GM23338 (cell line): ENCODE measurements around the gene ARHGEF17. TPM values are rescaled to one million over a fixed set of nuclear protein-coding genes. Genes with fewer than 3 reads are reported as not detected.

Experiments used
- ATAC-seq: fragments of 200-7000 bp; cut with Tn5 transposase; 3 replicates; pipeline ENCODE4 v1.9.1; 2020
- DNase-seq: peaks from one replicate; pipeline ENCODE4 v3.0.0-alpha.2; 2015; ENCODE audit warnings: low spot score
- H2AFZ ChIP-seq: fragments of 200-600 bp; sonication (generic); 2 replicates; pipeline ENCODE4 v1.8.0; 2016; ENCODE audit warnings: antibody characterized with exemption, mild to moderate bottlenecking, moderate library complexity
- H3F3A ChIP-seq: fragments of 200-600 bp; sonication (generic); replicated peaks from 2 replicates; pipeline ENCODE4 v1.8.0; 2017; ENCODE audit warnings: antibody characterized with exemption, mixed run types, low read depth
- H3K27ac ChIP-seq: fragments of 200-600 bp; sonication (generic); 2 replicates; pipeline ENCODE4 v1.6.1; 2016; ENCODE audit warnings: low read depth
- H3K27me3 ChIP-seq: fragments of 200-600 bp; sonication (generic); 2 replicates; pipeline ENCODE4 v1.8.0; 2016; ENCODE audit warnings: mild to moderate bottlenecking, mixed run types, moderate library complexity; ENCODE audit not compliant: insufficient read depth
- H3K36me3 ChIP-seq: fragments of 200-600 bp; sonication (generic); 2 replicates; pipeline ENCODE4 v1.8.0; 2016; ENCODE audit warnings: mild to moderate bottlenecking; ENCODE audit not compliant: insufficient read depth
- H3K4me1 ChIP-seq: fragments of 200-600 bp; sonication (generic); 2 replicates; pipeline ENCODE4 v1.8.0; 2016; ENCODE audit warnings: mild to moderate bottlenecking, moderate library complexity; ENCODE audit not compliant: insufficient read depth
- H3K4me2 ChIP-seq: fragments of 200-600 bp; sonication (generic); 2 replicates; pipeline ENCODE4 v1.7.1; 2017; ENCODE audit warnings: mixed run types
- H3K4me3 ChIP-seq: fragments of 200-600 bp; sonication (generic); 2 replicates; pipeline ENCODE4 v1.6.1; 2016; ENCODE audit warnings: mixed run types
- H3K79me2 ChIP-seq: fragments of 200-600 bp; sonication (generic); replicated peaks from 2 replicates; pipeline ENCODE4 v1.8.0; 2017; ENCODE audit warnings: mild to moderate bottlenecking; ENCODE audit not compliant: insufficient read depth
- H3K9me2 ChIP-seq: fragments of 200-600 bp; sonication (generic); 2 replicates; pipeline ENCODE4 v1.8.0; 2017; ENCODE audit not compliant: insufficient read depth
- H4K20me1 ChIP-seq: fragments of 200-600 bp; sonication (generic); replicated peaks from 2 replicates; pipeline ENCODE4 v1.8.0; 2017; ENCODE audit warnings: mild to moderate bottlenecking; ENCODE audit not compliant: insufficient read depth
- H3K27ac Mint-ChIP-seq: 2 replicates; pipeline ENCODE4 v1.8.0; 2020; ENCODE audit warnings: inconsistent platforms, mild to moderate bottlenecking, moderate library complexity, mixed read lengths
- H3K27me3 Mint-ChIP-seq: 3 replicates; pipeline ENCODE4 v1.8.0; 2022; ENCODE audit warnings: low read depth, mild to moderate bottlenecking, moderate library complexity, mixed read lengths, inconsistent platforms; ENCODE audit not compliant: insufficient read depth, poor library complexity
- H3K36me3 Mint-ChIP-seq: 3 replicates; pipeline ENCODE4 v1.8.0; 2021; ENCODE audit warnings: low read depth, mild to moderate bottlenecking, inconsistent platforms, moderate library complexity, mixed read lengths
- H3K4me1 Mint-ChIP-seq: 3 replicates; pipeline ENCODE4 v1.8.0; 2020; ENCODE audit warnings: mild to moderate bottlenecking, inconsistent platforms, mixed read lengths
- H3K4me3 Mint-ChIP-seq: 3 replicates; pipeline ENCODE4 v1.8.0; 2021; ENCODE audit warnings: moderate library complexity, mild to moderate bottlenecking, inconsistent platforms, mixed read lengths
- H3K9me3 Mint-ChIP-seq: 3 replicates; pipeline ENCODE4 v1.8.0; 2020; ENCODE audit warnings: moderate library complexity, mild to moderate bottlenecking, inconsistent platforms, mixed read lengths
- CREB1 ChIP-seq: fragments of 250-450 bp; sonication (Bioruptor Pico); IDR thresholded peaks from 2 replicates; pipeline ENCODE4 v1.5.0; 2020; ENCODE audit warnings: low read depth, mild to moderate bottlenecking, moderate library complexity
- CTCF ChIP-seq, 2 experiments: fragments of 200-600 bp in 1 of 2; sonication (generic) in 1 of 2; conservative IDR thresholded peaks; 2 replicates each; pipeline versions ENCODE4 v1.5.1 to v1.6.1; 2016 to 2017; ENCODE audit warnings: antibody characterized with exemption in 2 of 2, low read depth in 2 of 2, mild to moderate bottlenecking in 2 of 2, moderate library complexity in 1 of 2
- EZH2phosphoT487 ChIP-seq: fragments of 200-600 bp; sonication (generic); IDR thresholded peaks from one replicate; pipeline ENCODE4 v1.8.1; 2018; ENCODE audit warnings: antibody characterized with exemption; ENCODE audit not compliant: unreplicated experiment
- JUNB ChIP-seq: IDR thresholded peaks from one replicate; pipeline ENCODE4 v1.6.1; 2016; ENCODE audit warnings: antibody characterized with exemption; ENCODE audit not compliant: unreplicated experiment
- NANOG ChIP-seq: IDR thresholded peaks from 2 replicates; pipeline ENCODE4 v1.6.1; 2016; ENCODE audit warnings: antibody characterized with exemption, borderline replicate concordance
- POLR2AphosphoS5 ChIP-seq: IDR thresholded peaks from 2 replicates; pipeline ENCODE4 v1.6.1; 2016; ENCODE audit warnings: antibody characterized with exemption, low read depth
- REST ChIP-seq: IDR thresholded peaks from one replicate; pipeline ENCODE4 v1.6.1; 2018; ENCODE audit warnings: antibody characterized with exemption; ENCODE audit not compliant: unreplicated experiment
- STAT1 ChIP-seq: IDR thresholded peaks from one replicate; pipeline ENCODE4 v1.6.1; 2016; ENCODE audit warnings: antibody characterized with exemption; ENCODE audit not compliant: unreplicated experiment
- ZNF114 ChIP-seq: fragments of 250-450 bp; sonication (Bioruptor Pico); IDR thresholded peaks from 2 replicates; pipeline ENCODE4 v1.5.0; 2020; ENCODE audit warnings: mild to moderate bottlenecking, moderate library complexity
- ZNF331 ChIP-seq: fragments of 250-450 bp; sonication (Bioruptor Pico); IDR thresholded peaks from 2 replicates; pipeline ENCODE4 v1.5.0; 2020; ENCODE audit warnings: low read depth, mild to moderate bottlenecking, moderate library complexity
- polyA plus RNA-seq: library from polyadenylated mRNA; unstranded; fragments of >200 nt; fragmentation: Nextera tagmentation; extraction: Ambion mirVana; gene quantifications from 2 replicates; pipeline ENCODE4 v1.2.1, GENCODE V29; 2016
- total RNA-seq: library from RNA; depleted of rRNA; stranded (reverse); fragments of >200 nt; shearing (Covaris generic); gene quantifications from 2 replicates; pipeline ENCODE4 v1.2.3, GENCODE V29; 2014

ARHGEF17 gene
- total and polyA plus RNA-seq, 2 experiments from 2014 or later = 2.9 to 15.0 TPM

GRCh38 chr11:73345481-73346160 lies 37.5 kb downstream of the ARHGEF17 start:
- Histone ChIP-seq H3K4me1 (peaks cover 6% of the 10 kb centered on the region; the same call in 1 of the 2 replicates), H2AFZ (no peak overlapping the region), H3F3A (no peaks in the 10 kb centered on the region; the same call in 1 of the 2 replicates), H3K79me2 (no peaks in the 10 kb centered on the region), H3K36me3 (no peaks in the 10 kb centered on the region), H4K20me1 (peaks cover 11% of the 10 kb centered on the region), H3K27ac (no peak overlapping the region), H3K9me2 (no peaks in the 10 kb centered on the region), H3K27me3 (peaks cover 27% of the 10 kb centered on the region), H3K4me2 (no peak overlapping the region), H3K4me3 (no peak overlapping the region)
- Mint-ChIP-seq H3K4me3 (no peak overlapping the region), H3K4me1 (peaks cover 15% of the 10 kb centered on the region), H3K9me3 (no peaks in the 10 kb centered on the region), H3K27ac (no peak overlapping the region), H3K27me3 (peaks cover 34% of the 10 kb centered on the region), H3K36me3 (no peaks in the 10 kb centered on the region; the same call in 2 of the 3 replicates)
- ATAC-seq (no peak), DNase-seq (no peak)
- TF ChIP-seq POLR2AphosphoS5 = no peak
- no peak for TF ChIP-seq JUNB
- TF ChIP-seq NANOG = no peak
- TF ChIP-seq STAT1 = no peak
- no peak for TF ChIP-seq CTCF (conservative IDR thresholded peaks at IDR 0.05; ENCODE audit: low read depth in 2 of 2)
- no peak for TF ChIP-seq EZH2phosphoT487
- TF ChIP-seq ZNF331 (CRISPR knock-in tag) = no peak
- TF ChIP-seq REST = no peak

GRCh38 chr11:73346186-73346935 lies 38.3 kb downstream of the ARHGEF17 start:
- ATAC-seq (no peak), DNase-seq (no peak)
- Histone ChIP-seq H3K79me2 (no peaks in the 10 kb centered on the region), H2AFZ (no peak overlapping the region), H3K27ac (no peak overlapping the region), H3K4me1 (peaks cover 6% of the 10 kb centered on the region; the same call in 1 of the 2 replicates), H3K4me2 (no peak overlapping the region), H3K27me3 (peaks cover 20% of the 10 kb centered on the region), H4K20me1 (peaks cover 12% of the 10 kb centered on the region), H3K4me3 (no peak overlapping the region), H3F3A (no peaks in the 10 kb centered on the region; the same call in 1 of the 2 replicates), H3K9me2 (no peaks in the 10 kb centered on the region), H3K36me3 (no peaks in the 10 kb centered on the region)
- Mint-ChIP-seq H3K27me3 (peaks cover 31% of the 10 kb centered on the region), H3K27ac (no peak overlapping the region), H3K4me3 (no peak overlapping the region), H3K9me3 (no peaks in the 10 kb centered on the region), H3K36me3 (no peaks in the 10 kb centered on the region; the same call in 2 of the 3 replicates), H3K4me1 (peaks cover 15% of the 10 kb centered on the region)
- TF ChIP-seq CTCF (conservative IDR thresholded peaks at IDR 0.05; ENCODE audit: low read depth in 2 of 2) = no peak
- no peak for TF ChIP-seq ZNF331 (CRISPR knock-in tag)
- no peak for TF ChIP-seq EZH2phosphoT487
- no peak for TF ChIP-seq STAT1
- no peak for TF ChIP-seq CREB1
- no peak for TF ChIP-seq ZNF114 (CRISPR knock-in tag)
- no peak for TF ChIP-seq NANOG
